ENCODE data around the gene SYNDIG1L.

DNA sequence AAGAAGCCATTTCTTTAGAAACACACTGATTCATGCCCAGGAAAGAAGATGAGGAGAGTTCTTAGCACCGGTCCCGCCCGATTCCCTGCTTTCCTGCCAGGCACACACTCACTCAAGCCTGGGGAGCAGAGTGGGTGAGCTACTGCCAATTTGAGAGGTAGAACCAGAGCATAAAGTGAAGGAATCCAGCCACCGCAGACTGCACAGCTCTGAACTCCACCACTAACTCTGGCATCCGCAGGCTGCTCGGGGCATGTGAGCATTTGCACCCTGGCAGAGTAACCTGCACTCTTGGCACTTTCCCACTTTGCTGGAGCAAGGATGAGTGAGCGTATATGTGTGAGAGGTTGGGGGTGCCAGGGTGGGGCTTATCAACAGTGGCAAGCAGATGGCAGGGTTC is 4.0 kb upstream of the SYNDIG1L start:
- TF ChIP-seq CTCF (conservative IDR thresholded peaks at IDR 0.05; ENCODE audit: low read length): no peak
- TF ChIP-seq EZH2phosphoT487 (IDR thresholded peaks at IDR 0.05; ENCODE audit: borderline replicate concordance): no peak

All from Loucy (cell line).